ENCODE measurements around the gene PPFIA4.

Gene PPFIA4

DNA sequence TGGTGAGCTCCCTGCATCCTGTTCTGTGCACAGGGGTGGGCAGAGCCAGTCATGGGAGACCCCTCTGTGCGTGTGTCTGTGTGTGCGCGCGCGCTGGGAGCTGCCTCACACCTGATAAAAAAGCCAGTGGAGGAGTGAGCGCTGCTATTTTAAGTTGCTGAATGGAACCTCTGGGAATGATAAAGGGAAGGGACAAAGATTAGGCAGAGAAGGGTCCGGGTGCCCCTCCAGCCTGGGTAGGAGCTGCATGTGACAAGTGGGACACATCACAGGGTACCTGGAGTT is 102.1 kb downstream of the PPFIA4 start:
- no peak for TF ChIP-seq CTCF (IDR thresholded peaks at IDR 0.05; ENCODE audit: insufficient read depth, low read length, missing control alignments)
- CTCF ChIA-PET, result interaction anchor here (0.9 to 19.6 kb wide), 14 partner anchors 9 to 141 kb away, joined by 3 to 594 read pairs (median 20); partner anchors contain the start of gene CHIT1
- POLR2A ChIA-PET, result interaction anchor here (1.2 kb wide), 2 partner anchors 10 to 83 kb away, joined by 3 to 4 read pairs; no protein-coding TSS in a partner anchor
- no peak for DNase-seq (ENCODE audit: low read depth, low spot score)
- peak overlapping the region; percentile 57 for H3K4me3 ChIP-seq (ENCODE audit: low read depth, low read length)
